Measurements from ENCODE around the gene PRELID2.
"Not testable (repeated sequence)": the region's sequence is repeated elsewhere in the genome, so short reads cannot be mapped to it uniquely, and the experiment has no call there.

The PRELID2 gene

DNA sequence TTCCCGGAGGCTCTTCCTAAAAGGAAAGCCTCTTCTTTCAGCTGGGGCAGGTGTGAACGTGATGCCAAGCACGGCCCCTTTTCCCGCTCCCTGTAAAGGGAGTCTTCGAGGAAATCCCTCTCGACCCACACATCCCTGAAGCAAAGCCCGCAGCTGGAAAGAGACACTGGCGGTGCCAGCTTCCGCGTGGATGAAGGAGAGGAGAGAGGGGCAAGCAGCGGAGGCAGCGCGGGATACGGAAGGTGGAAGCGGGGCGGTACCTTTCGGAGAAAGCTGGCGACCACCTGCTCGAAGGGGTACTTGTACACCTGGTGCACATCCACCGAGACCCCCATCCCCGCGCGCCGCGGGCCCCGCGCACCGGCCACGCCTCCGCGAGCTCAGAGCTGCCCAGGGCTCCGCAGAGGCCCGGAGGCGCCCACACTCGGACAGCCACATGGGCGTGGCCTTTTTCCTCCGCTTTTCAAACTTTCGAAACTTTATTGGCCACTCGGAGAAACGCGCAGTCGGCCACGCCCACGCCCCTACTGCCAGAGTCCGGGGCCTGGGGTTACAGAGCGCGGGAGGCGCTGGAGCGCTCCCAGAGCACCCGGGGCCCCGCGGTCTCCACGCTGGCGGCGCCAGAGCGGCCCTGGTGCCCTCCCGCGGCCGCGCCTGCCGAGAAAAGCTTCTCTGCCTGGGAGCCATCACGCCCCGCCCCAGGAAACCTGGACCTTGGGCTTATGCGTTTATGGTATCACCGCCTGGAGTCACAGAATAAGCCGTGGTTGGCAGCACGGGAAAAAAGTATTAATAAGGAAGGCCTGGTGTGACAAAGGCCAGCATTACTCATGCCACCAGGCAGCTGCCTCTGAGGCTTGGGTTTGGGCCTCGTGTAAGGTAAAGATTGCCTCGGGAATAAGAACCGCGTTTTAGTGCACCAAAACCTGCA lies at the start of gene PRELID2:
Gene PRELID2 (minus strand): TSS at position 426 of the 931 bp plus-strand sequence. CDS start 91 bp downstream, at position 335.
- peak; percentile 67 for DNase-seq (ENCODE audit: low spot score)

DNA sequence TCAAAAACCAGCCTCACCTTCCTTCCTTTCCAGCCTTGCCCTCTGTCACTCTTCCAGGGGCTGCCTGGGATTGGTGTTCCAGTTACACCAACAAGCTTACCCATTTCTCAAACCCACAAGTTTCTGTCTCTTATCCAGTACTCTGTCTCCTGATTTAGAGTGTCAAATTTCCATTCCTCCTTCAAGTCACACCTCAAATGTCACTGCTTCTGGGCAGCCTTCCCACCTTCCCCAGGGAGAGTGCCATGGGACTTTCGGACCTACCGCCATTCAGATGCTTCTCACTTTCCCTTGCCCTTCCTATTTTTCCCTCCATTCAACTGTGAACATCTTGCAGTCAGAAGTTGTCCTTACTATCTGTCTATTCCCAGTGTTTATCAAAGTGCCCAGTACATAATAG lies 39.6 kb upstream of the PRELID2 start:
- no peak for DNase-seq (ENCODE audit: low spot score)

DNA sequence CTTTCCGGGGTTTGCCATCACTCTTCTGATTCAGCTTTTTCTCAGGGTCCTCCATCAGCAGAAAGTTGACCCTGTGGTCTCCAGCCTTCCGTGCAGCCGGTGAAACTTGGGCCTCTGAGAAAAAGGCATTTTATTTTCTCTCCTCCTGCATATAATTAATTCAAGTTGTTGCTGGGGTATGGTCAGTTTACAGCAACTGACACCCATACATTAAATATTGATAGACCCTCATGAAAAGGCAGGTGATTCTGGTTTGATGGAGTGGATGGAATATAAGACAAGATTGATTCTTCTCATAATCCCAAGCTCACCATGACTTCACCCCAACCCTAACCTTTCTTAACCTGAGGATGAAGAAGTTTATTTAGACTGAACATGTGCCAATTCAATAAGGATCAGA lies 37.8 kb upstream of the PRELID2 start, which contains the start of gene GRXCR2:
Gene GRXCR2 (minus strand): TSS at position 101 of the 400 bp plus-strand sequence. CDS start 46 bp downstream, at position 55.
- DNase-seq (ENCODE audit: low spot score): no peak

DNA sequence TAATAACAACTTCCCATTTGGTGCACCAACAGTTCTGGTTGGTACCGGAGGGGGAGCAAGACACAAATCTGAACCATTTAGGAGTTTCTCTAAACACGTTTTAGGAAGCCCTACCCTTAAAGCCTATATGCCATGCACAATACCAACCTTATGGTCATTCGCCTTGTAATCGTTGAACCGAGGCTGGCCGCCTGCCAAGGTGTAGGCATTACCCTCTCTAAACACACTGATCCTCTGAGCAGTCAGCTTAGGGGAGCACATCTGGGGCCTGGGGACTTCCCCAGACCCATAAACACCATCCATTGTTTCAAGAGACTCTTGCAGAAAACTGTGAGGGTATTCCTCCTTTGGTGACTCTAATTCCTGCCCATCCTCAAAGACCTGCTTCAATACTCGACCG lies 37.3 kb upstream of the PRELID2 start:
- DNase-seq (ENCODE audit: low spot score): no peak

DNA sequence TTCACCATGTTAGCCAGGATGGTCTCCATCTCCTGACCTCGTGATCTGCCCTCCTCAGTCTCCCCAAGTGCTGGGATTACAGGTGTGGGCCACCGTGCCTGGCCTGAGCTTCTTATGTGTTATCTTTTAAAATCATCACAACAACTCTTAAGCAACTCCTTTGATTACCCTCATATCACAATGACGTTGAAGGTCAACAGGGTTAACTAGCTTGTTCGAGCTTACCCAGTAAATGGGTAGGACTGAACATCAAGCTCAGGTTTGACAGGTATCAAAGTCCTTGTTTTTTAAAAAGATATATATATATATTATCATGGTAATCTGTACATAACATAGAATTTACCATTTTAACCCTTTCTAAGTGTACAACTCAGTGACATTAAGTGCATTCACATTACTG lies 34.6 kb upstream of the PRELID2 start:
- no peak for DNase-seq (ENCODE audit: low spot score)

DNA sequence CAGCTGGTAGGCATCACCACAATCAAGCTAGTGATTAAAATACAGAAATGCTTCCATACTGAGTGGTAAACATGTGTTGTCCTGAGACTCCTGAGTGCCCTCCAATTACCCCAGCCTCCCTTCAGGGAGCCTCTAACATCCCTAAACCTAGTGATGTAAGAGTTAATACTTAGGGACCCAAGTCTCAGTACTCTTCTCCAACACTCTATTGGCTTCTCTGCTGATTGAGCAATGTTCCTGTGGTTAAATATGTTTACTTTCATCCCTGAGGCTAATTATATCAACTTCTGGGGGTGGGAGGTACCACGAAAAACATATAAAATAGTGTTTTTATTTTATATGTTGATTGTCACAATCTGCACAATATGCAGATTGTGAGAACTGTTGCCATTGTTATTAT lies 32.7 kb upstream of the PRELID2 start:
- DNase-seq (ENCODE audit: low spot score): no peak

DNA sequence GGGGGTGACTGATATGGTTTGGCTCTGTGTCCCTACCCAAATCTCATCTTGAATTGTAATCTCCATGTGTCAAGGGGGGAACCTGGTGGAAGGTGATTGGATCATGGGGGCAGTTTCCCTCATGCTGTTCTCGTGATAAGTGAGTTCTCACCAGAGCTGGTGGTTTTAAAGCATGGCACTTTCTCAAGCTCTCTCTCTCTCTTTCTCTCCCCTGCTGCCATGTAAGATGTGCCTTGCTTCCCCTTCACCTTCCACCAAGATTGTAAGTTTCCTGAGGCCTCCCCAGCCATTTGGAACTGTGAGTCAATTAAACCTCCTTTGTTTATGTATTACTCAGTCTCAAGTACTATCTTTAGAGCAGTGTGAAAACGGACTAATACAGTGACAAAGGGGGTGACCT lies 29.3 kb upstream of the PRELID2 start:
- not testable (repeated sequence) for DNase-seq (ENCODE audit: low spot score)

DNA sequence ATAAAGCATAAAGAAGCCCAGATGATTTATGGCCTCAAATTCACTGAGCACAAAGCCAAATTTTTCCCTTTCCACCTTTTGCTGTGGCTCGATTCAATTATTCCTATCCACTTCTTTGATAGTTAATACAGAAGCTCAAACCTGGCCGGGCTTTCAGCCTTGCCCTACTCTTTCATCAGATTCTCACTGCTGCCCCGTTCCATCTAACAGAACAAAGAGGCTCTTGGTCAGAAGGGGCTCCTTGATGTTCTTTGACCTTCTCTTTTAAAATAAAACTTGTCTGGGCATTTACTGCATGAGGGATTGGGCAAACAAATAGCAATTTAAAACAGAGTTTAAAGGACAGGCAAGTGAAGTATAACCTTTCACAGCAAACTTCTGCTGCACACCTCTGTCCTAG lies 27.9 kb upstream of the PRELID2 start:
- DNase-seq (ENCODE audit: low spot score): no peak

DNA sequence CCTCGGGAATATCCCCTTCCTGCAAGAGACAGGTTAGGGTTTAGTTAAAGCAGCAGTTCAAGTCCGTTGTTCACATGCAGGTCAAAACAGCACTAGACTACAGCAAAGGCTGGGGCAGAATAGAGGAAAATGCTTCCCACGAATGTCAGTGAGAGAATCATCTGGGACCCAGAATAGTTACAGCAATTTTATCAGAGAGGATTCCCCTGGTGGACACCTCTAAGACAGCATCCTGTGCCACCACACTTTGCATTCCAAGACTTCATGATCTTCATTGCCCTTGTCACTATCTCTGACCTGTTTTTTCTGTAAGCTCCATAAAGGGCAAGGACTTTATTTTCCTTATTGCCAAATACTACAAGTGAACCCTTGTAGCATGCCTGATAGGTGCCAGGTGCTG lies 24.8 kb upstream of the PRELID2 start:
- DNase-seq (ENCODE audit: low spot score): no peak

DNA sequence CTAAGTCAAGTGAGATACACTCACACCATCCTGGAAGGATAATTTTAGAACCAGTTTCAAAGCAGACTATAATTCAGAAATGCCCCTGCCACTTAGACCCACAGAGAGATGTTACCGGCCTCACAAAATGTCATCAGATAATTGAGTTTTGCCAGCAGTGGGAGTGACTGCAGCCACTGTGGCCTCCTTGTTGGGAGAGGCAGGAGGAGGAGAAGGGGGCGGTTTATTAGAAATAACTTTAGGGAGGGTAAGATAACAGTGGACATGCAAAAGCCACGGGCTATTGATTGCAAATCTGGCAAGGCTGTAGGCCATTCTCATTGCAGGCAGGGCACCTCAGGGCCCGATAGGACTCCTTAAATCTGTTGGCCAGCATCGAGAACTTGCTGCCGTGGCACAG lies 24.3 kb upstream of the PRELID2 start:
- DNase-seq (ENCODE audit: low spot score): no peak

DNA sequence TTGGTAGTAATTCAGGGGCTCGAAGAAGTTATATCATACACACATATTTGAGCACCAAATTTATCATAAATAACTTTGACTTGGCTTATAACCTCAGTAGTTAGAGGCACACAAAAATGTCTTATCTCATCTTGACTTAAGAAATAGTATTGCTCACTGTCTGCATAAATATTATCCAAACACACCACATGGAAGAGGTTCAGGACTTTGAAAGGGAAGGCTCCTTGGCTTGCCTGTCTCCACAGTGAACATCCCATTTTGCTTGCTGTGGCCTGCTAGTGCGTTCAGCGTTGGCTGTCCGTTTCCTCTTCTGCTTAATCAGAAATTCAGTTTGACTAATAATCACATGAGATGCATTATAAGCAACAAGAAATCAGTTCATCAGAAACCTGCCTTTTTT lies 23.8 kb upstream of the PRELID2 start:
- DNase-seq (ENCODE audit: low spot score): no peak

DNA sequence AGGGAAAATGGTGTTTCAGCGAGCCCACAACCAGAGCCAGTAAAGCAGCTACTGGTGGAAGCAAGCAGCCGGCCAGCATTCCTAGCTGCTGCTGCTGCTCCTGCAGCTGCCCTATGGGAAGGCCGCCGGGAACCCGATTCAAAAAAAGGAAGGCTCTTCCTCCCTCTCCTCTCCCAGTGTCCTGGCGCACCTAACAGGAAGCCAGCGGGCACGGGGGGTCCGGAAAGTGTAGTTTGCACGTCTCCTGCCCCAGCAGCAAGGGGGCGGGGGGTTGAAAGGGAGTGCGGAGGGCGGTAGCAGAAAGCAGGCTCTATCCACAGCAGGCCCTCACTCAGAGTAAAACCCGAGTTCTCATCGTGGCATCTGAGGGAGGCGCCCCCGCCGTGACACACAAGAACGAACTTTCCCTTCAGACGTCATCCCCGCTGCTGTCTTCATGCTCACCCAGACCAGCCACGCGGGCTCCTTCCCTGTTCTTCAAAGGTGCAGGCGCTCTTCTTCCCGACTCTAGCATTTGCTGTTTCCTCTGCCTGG lies 21.2 kb upstream of the PRELID2 start:
- peak; percentile 14 for DNase-seq (ENCODE audit: low spot score)

DNA sequence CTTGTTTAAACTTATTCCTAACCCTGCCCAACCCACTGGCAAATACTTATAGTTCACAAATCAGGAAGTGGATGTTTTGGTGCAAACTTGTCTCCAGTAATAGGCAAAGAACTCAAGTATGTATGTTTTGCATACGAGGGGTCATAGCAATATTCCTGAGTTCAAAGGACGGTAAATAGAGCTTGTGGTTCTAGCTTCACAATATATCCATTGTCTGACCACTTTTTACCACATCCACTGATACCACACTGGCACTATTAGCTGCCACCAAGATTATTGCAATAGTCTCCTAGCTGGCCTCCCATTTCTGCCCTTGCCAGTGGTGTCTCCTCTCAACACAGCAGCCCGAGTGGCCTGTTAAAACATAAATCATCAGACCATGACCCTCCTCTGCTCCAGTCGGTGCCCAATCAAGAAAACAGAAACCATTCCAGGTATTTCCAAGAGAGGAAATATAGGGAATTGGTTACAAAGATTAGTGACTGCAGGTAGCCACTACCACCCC lies 20.7 kb upstream of the PRELID2 start:
- no peak for DNase-seq (ENCODE audit: low spot score)

DNA sequence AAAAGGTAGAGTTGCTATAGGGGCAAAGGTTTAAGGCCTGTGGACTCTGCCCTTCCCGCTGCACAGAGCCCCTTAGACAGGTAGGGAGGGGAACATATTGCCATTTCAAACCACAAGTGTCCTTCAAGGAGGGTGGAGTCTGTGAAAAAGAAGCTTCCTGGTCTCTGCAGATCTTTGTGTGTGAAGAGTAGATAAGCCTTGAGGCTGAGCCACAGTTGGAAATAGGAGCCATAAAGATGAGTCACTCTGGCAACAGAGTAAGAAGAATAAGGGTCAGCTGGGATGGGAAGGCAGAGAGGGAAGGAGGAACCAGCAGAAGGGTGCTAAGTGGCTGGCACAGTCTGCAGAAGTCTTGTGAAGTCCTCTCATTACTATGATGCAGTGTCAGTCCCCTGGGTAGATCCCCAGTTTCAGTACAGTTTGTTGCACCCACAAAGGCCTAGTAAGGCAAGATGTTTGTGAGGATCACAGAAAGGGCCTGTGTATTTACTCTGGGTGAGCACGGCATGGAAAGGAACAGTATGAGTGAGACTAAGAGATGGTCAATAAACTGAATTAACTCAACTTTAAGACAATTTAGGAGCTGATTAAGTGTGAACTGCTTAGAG lies 19.6 kb upstream of the PRELID2 start:
- DNase-seq (ENCODE audit: low spot score): no peak

DNA sequence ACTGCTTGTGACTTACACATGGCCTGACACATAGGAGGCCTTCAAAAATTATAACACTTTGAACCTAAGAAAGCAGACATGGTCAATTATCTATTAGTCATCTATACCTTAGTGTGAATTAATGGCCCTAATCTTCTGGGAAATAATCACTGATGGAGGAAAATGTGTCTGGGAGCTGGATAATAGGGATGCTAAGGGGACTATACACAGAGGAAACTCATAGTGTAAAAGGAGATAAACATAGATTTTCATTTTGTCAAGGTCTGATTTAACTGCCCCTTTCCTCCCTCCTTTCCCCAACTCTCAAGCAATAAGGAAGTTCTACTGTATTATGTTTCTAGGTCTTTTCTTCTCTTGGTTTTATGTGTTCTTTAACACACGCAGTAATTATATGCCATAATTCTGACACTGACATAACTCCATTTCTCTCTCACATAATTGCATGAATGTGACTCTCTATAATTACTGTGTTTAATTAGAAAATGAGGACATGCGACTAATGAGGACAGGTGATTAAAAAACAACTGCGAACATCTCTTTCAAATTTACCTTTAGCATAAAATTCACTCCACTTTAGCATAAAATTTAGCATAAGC lies 18.7 kb upstream of the PRELID2 start:
- DNase-seq (ENCODE audit: low spot score): no peak

DNA sequence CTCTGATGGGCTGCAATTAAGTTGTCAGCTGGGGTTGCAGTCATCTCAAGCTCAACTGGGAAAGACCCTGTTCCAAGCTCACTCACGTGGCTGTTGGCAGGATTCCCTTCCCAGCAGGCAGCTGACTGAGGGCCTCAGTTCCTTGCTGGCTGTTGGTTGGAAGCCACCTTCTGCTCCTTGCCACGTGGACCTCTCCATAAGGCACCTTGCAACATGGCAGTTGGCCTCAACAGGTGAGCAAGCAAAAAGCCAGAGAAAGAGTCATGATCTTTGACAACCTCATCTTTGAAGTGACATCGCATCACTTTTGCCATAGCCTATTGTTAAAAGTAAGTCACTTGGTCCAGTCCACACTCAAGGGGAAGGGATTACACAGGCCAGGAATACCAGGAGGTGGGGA lies 17.8 kb upstream of the PRELID2 start:
- DNase-seq (ENCODE audit: low spot score): no peak

DNA sequence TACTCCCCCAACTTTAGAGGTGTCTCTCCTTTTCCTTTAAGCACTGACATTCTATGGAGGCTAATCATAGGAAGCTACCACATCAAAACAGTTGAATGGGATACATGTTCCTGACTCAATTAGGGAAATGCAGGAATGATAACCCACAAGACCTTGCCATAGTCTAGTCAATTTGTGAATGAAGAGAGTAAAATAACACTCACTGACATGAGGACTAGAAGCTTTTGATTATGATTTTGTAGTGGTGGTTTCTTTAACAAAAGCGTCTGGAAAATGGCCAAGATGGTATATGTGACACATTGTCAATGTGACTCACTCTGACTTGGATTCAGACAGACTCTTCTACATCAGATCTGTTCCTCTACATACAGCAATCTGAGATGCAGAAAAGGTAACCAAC lies 13.7 kb upstream of the PRELID2 start:
- DNase-seq (ENCODE audit: low spot score): no peak

DNA sequence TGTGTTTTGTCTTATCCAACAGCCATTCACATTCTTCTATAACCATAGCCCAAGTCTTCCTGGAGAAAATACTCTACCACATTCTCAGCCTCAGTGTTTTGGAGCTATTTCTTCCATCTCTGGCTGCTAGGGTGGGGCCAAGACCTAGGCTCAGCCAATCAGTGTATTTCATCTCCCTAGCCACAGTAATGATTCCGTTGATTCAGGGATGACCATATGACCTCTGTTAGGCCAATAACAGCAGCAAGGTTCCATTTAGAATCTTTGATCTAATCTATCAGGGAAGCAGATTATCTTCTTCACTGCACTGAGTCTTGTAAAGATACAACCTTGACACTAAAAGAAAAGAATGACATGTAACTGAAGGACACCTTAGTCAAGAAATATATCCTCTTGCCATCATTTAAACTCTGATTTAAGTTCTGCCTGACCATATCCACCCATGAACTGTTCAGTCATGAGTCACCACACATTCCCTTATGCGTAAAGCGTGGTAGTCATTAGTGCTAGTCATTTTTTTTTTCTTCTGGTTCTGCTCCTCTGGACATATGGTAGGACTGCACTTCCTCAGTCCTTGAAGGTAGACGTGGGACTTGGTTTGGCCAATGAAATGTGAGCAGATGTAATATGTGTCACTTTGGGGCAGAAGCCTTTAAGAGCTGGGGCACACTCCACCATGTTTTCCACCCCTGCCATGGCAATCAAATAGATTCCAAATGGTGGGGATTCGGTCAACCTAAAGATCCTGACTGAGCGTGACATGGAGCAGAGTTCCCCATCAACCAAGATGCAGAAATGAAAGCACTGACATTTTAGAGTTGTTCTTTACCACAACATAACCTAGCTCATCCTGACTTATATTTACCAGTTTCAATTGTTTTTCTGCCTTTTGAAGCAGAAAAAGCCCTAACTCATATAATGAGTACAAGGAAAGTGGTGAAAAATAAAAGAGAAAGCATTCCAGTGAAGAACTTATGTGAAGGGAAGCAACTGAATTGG lies 12.7 kb upstream of the PRELID2 start:
- no peak for DNase-seq (ENCODE audit: low spot score)

DNA sequence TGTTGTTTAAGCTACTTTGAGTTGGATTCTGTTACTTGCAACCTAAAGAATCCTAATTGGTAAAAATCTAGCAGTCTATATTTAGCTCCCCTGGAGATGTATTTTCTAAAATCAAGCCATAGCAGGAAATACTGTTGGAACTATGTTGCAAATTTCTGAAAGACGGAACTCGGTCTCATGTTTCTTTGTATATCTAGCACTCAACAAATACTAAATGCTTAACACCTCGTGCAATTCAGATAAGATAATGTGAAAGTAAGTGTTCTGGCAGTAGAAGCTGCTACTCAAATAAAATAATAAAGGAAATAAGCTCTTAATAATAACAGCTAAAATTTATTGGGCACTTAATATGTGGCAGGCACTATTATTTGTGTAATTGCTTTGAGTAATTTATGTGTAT lies 10.9 kb upstream of the PRELID2 start:
- no peak for DNase-seq (ENCODE audit: low spot score)

DNA sequence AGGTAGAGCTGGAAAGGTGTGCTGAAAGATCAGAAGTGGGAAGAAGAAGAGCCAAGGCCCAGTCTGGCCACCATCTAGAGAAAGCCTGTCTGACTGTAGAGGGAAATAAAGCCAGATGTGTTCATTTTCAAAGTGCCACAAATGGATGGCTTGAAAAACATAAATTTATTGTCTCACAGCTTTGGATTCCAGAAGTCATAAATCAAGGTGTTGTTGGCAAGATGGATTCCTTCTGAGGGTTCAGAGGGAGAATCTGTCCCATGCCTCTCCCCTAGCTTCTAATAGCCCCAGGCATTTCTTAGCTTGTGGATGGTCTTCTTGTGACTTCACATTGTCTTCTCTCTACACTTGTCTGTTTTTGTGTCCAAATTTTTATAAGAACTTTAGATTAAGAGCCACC lies 6.2 kb upstream of the PRELID2 start:
- DNase-seq (ENCODE audit: low spot score): no peak

DNA sequence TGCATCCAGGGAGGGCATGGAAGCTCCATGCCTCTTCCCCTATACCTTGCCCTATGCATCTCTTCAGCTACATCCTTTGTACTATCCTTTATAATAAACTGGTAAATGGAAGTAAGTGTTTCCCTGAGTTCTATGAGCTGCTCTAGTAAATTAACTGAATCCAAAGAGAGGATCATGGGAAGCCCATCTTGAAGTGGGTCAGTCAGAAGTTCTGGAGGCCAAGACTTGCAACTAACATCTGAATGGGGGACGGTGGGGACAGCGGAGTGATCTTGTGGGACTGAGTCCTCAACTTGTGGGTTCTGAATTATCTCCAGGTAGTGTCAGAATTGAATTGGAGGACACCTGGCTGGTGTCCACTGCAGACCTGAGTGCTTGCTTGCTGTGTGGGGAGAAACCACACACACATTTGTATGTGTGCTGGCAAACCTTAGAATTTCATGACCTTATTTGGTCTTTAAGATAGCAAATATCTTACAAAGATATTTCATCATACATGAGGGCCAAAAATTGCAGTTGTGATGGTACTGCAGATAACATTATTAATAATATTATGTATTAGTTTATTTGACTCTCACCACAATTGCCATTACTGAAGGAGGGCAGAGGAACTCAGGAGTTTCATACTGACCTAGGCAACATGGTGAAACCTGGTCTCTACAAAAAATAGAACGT lies 5.5 kb upstream of the PRELID2 start:
- DNase-seq (ENCODE audit: low spot score): no peak

Data from pons (tissue), 1 donor.